Glutamatergic neuron (in vitro differentiated cells): ENCODE results near the gene TTYH2. TPM values are rescaled to one million over a fixed set of nuclear protein-coding genes. Genes with fewer than 3 reads are reported as not detected.

ENCODE experiments used
- DNase-seq: peaks from one replicate; pipeline ENCODE4 v3.0.0; 2022
- H3K27ac Mint-ChIP-seq: one replicate; pipeline ENCODE4 v1.8.0; 2020; ENCODE audit warnings: mild to moderate bottlenecking, mixed read lengths, inconsistent platforms; ENCODE audit not compliant: unreplicated experiment
- H3K27me3 Mint-ChIP-seq: one replicate; pipeline ENCODE4 v1.8.0; 2020; ENCODE audit warnings: mild to moderate bottlenecking, moderate library complexity, mixed read lengths, inconsistent platforms; ENCODE audit not compliant: unreplicated experiment
- H3K36me3 Mint-ChIP-seq: one replicate; pipeline ENCODE4 v1.8.0; 2020; ENCODE audit warnings: mild to moderate bottlenecking, mixed read lengths, inconsistent platforms; ENCODE audit not compliant: unreplicated experiment
- H3K4me1 Mint-ChIP-seq: one replicate; pipeline ENCODE4 v1.8.0; 2020; ENCODE audit warnings: mild to moderate bottlenecking, low read depth, mixed read lengths, inconsistent platforms; ENCODE audit not compliant: unreplicated experiment
- H3K4me3 Mint-ChIP-seq: one replicate; pipeline ENCODE4 v1.8.0; 2020; ENCODE audit warnings: mild to moderate bottlenecking, mixed read lengths, inconsistent platforms; ENCODE audit not compliant: unreplicated experiment
- H3K9me3 Mint-ChIP-seq: one replicate; pipeline ENCODE4 v1.8.0; 2020; ENCODE audit warnings: mild to moderate bottlenecking, moderate library complexity, mixed read lengths, inconsistent platforms; ENCODE audit not compliant: unreplicated experiment
- total RNA-seq: library from RNA; stranded (reverse); fragmentation: NEBNext Ultra II Directional; extraction: Animal tissue kit (Norgen Biotek cat#: 25700); gene quantifications from one replicate; pipeline ENCODE4 v1.2.1, GENCODE V29; 2021; ENCODE audit not compliant: unreplicated experiment
- TF ChIP-seq, protein P1 (sequence below): fragments of 200-600 bp; sonication (generic); IDR thresholded peaks from one replicate; pipeline ENCODE4 v1.5.0; 2021; ENCODE audit not compliant: partially characterized antibody, unreplicated experiment

The TTYH2 gene
- total RNA-seq, 1 donor from 2014 or later: 121 TPM

DNA sequence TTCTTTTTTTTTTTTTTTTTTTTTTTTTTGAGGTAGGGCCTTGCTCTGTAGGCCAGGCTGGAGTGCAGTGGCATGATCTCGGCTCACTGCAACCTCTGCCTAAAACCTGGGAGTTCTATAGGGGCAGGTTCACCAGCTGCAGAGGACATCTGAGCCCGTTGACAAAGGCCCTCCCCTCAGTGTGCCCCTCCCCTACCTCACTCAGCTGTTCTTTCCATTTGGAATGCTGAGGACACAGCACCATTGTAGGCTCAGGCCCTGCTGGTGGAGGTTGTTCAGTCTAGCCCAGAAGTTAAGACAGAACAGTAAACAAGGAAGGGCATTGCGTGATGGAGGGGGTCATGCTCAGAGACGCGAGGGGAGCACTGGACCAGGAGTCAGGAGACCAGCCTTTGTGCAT, 90.8 kb downstream of the TTYH2 start:
- Mint-ChIP-seq H3K27ac (no peak overlapping the region), H3K36me3 (no peaks in the 10 kb centered on the region), H3K4me1 (peaks cover 4% of the 10 kb centered on the region), H3K27me3 (peaks cover 3% of the 10 kb centered on the region), H3K9me3 (peaks cover 3% of the 10 kb centered on the region), H3K4me3 (no peak overlapping the region)
- TF ChIP-seq, protein P1, sequence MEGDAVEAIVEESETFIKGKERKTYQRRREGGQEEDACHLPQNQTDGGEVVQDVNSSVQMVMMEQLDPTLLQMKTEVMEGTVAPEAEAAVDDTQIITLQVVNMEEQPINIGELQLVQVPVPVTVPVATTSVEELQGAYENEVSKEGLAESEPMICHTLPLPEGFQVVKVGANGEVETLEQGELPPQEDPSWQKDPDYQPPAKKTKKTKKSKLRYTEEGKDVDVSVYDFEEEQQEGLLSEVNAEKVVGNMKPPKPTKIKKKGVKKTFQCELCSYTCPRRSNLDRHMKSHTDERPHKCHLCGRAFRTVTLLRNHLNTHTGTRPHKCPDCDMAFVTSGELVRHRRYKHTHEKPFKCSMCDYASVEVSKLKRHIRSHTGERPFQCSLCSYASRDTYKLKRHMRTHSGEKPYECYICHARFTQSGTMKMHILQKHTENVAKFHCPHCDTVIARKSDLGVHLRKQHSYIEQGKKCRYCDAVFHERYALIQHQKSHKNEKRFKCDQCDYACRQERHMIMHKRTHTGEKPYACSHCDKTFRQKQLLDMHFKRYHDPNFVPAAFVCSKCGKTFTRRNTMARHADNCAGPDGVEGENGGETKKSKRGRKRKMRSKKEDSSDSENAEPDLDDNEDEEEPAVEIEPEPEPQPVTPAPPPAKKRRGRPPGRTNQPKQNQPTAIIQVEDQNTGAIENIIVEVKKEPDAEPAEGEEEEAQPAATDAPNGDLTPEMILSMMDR: no peak
- DNase-seq: no peak

DNA sequence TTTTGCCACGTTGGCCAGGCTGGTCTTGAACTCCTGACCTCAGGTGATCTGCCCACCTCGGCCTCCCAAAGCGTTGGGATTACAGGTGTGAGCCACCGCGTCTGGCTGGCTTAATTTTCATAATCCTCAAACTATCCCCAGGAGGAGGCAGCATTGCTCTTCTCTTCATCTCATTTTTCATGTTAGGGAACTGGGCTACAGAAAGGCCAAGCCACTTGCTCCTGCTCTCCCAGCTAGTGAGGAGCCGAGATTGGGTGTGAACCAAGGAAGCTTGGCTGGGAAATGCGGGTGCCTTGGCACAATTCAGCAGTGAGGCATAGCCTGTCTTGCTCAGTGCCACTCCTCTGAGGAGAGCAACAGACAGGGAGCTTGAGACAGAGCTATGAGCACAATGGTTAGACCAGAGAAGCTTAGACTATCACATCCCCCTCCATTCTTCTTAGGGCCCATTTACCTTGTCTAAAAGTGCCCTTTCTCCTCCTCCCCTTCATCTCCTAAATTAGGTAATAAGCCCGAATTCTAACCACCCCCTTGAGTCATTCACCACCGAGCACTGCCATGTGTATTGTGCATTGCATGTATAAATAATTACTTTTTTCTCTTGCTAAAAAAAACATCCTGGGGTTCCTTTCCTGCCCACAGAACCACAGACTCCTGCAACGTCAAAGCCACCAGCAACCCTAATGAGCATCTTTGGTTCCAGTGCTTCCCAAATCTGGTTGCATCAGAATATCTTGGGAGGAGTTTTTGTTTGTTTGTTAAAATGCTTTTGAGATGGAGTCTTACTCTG, 92.7 kb downstream of the TTYH2 start:
- peaks cover 3% of the 10 kb centered on the region for H3K9me3 Mint-ChIP-seq
- H3K27ac Mint-ChIP-seq: no peak overlapping the region
- H3K36me3 Mint-ChIP-seq: no peaks in the 10 kb centered on the region
- H3K27me3 Mint-ChIP-seq: peaks cover 2% of the 10 kb centered on the region
- no peak for DNase-seq
- TF ChIP-seq, protein P1: peak; percentile 19
- H3K4me1 Mint-ChIP-seq: peaks cover 2% of the 10 kb centered on the region
- H3K4me3 Mint-ChIP-seq: no peak overlapping the region

DNA sequence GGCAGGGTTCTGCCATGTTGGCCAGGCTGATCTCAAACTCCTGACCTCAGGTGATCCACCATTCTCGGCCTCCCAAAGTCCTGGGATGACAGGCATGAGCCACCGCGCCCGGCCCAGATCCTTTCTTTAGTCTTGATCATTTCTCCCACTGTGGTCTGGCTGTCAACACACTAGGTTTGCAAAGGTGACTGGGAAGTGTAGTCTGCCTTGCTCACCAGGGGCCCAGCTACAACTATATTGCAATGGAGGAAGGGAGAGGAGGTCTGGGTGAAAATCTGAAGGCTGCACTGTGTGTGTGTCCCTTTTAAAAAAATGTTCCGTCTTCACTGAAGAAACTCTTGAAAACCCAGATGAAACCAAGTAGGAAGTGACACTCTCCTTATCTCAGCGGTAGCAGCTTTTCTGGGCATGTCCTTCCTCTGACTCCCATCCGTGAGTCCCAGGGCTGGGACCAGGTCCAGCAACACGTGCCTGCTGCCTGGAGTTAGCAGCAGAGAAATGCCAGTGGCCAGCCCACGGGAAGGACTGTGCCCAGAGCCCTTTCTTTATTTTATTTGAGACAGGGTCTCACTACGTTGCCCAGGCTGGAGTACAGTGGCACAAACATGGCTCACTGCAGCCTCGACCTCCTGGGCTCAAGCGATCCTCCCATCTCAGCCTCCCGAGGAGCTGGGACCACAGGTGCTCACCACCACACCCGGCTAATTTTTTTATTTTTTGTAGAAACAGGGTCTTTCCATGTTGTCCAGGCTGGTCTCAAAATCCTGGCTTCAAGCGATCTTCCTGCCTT, 94.8 kb downstream of the TTYH2 start:
- Mint-ChIP-seq H3K4me3 (no peak overlapping the region), H3K27me3 (peaks cover 8% of the 10 kb centered on the region), H3K27ac (no peak overlapping the region), H3K36me3 (peaks cover 8% of the 10 kb centered on the region), H3K4me1 (peaks cover 2% of the 10 kb centered on the region), H3K9me3 (peaks cover 2% of the 10 kb centered on the region)
- TF ChIP-seq, protein P1: no peak
- no peak for DNase-seq

DNA sequence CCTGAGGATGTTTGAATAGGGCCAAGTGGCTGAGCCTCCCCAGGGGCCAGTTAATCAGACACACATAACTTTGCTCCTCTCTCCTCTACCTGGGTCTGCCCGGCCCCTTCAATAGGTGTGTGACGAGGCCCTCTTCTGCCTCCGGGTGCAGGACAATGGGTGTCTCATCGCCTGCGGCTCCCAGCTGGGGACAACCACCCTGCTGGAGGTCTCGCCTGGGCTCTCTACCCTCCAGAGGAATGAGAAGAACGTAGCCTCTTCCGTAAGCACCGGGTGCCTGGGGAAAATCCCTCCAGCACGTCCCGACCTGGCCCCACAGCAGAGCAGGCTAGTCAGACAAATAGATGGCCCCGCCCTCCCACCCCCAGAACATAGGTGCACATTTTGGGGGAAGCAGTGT, 96.5 kb downstream of the TTYH2 start:
- Mint-ChIP-seq H3K36me3 (peaks cover 13% of the 10 kb centered on the region), H3K4me1 (peaks cover 2% of the 10 kb centered on the region), H3K27me3 (peaks cover 8% of the 10 kb centered on the region), H3K4me3 (no peak overlapping the region), H3K27ac (no peak overlapping the region), H3K9me3 (peaks cover 4% of the 10 kb centered on the region)
- DNase-seq: no peak
- TF ChIP-seq, protein P1: no peak

Other genes with a start within 250 kb of the TTYH2 start
- gene RPL38, start 9.9 kb upstream of the TTYH2 start, total RNA-seq: 600 TPM
- not detected for gene DNAI2, start 60.7 kb downstream of the TTYH2 start, total RNA-seq
- 80.8 TPM for gene KIF19, start 112.7 kb downstream of the TTYH2 start, total RNA-seq
- 310 TPM for gene BTBD17, start 148.3 kb downstream of the TTYH2 start, total RNA-seq
- 20.7 TPM for gene GPR142, start 153.9 kb downstream of the TTYH2 start, total RNA-seq
- gene GPRC5C, start 218.5 kb downstream of the TTYH2 start, total RNA-seq: 93.3 TPM